Measurements from ENCODE around the gene JOSD2.
"Not testable (repeated sequence)": the region's sequence is repeated elsewhere in the genome, so short reads cannot be mapped to it uniquely, and the experiment has no call there.

Gene JOSD2

DNA sequence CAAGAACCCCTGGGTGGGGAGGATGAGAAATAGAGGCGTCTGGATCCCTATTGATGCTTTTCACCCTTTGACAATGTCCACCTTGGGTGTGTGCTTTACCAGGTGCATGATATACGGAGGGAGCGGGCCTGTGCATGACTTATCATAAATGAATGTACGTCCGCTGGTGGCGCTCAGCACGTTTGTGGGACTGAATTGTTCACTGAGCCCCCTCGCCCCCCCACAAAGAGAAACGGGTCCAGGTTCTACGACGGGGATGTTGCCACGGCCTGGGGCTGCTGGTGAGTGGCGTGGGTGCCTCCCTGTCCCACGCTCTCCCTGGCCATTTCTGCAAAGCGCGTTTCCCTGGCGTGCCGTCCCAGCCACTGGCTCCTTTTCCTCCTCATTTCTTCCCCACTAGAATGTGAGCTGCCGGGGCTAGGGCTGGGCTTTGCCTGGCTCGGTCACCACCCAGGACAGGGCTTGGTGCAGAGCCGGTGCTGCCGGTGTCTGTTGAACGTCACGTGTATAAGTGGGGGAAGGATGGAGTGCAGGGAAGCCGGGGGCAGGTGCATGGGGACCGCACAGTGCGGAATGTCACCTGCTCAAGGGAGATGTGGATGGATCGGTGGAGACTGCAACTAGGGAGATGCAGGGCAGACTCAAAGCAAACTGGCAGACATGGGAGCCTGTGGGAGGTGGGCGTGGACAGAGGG, 35.7 kb upstream of the JOSD2 start:
- DNase-seq (ENCODE audit: low spot score): no peak

DNA sequence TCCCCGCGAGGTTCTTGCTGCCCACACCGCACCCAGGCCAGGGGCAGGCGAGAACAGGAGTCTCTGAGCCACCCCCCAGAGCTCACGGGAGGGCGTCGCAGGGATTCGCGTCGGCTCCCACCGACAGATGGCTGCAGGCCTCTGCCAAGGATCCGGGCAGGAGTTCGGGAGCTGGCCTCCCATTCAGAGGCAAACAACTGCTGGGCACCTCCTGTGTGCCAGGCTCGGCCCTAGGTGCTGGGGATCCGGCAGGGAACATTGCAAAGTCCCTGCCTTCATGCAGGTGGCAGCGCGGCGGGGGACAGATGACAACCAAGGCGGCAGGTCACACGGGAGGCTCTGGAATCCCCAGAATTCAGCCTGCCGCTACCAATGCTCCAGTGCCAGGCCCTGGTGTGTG, 32.0 kb upstream of the JOSD2 start:
- no peak for DNase-seq (ENCODE audit: low spot score)

DNA sequence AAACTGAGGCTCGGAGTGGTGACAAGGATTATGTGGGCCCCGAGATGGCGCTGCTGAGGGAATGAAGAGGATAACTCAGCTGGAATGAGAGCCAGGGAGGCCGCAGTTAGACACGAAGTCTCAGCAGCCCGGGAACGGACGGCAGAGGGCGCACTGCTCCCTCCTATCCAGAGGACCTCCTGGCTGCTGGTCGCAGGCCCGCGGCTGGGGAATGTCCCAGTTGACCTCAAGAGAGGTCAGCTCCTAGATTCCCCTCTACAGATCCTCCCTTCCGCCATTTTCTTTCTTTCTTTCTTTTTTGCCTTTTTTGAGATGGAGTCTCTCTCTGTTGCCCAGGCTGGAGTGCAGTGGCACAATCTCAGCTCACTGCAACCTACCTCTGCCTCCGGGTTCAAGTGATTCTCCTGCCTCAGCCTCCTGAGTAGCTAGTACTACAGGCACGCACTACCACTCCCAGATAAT, 26.8 kb upstream of the JOSD2 start:
- peak; percentile 93 for DNase-seq (ENCODE audit: low spot score)

DNA sequence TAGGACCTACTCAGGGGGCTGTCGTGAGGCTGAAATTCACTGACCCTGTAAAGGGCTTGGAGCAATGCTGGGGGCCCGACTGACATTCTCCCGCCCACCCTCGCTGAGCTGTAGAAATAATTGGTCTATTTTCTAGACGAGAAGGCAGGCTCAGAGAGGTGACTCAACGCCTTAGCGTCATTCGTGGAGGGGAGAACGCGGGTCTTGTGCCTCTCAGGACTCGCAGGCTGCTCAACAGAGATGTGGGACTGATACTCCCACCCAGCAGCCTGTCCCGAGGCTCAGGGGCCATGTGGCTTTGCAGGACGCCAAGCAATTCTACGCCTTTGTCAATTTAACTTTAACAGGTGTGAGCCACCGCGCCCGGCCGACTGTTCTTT, 26.3 kb upstream of the JOSD2 start:
- no peak for DNase-seq (ENCODE audit: low spot score)

DNA sequence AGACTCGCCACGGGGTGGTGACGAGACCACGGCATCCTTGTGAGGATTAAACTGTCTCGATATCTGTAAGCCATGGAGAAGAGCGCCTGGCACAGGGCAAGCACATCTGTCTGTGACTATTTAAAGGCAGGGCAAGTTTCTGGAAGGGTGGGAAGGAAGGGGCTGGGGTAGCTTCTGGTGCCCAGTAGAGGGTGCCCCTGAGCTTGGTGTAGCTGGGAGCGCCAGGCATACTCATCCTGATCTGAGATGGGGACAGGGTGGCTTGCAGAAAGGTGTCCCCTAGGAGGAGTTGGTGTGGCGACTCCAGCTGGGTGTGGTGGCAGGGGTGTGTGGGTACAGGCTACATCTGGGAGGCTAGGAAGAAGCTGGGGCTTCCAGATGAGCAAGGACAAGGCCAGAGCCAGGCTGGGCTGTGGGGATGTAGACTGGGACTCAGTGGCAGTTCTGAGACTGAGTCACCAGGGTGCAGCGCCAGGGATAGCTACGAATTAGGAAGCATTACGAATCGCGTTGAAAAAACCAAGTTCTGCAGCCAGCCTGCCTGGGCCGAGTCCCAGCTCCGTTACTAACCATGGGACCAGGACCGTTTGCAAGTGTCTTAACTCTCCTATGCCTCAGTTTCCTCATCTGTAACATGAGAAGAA, 25.8 kb upstream of the JOSD2 start:
- no peak for DNase-seq (ENCODE audit: low spot score)

DNA sequence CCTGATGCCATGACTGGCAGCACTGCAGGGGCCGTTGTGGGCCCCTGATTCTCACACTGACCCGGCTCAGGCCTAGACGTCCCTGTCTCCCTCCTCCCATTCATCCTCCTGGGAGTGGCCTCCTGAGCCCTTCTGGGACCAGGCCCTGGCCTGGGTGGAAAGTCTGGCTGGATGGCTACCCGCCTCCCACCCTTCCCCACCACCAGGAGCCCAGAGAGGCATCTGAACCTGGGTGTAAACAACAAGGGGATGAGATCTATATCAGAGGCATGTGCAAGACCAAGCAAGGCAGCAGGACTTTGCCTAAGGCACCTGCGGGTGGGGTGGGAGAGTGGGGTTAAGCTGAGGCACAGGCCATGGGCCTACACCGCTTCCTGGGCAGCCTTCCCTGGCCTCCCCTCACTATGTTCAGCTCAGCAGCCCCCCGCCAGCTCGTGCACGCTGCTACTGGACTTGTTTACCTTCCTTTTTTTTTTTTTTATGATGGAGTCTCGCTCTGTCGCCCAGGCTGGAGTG, 24.7 kb upstream of the JOSD2 start:
- no peak for DNase-seq (ENCODE audit: low spot score)

DNA sequence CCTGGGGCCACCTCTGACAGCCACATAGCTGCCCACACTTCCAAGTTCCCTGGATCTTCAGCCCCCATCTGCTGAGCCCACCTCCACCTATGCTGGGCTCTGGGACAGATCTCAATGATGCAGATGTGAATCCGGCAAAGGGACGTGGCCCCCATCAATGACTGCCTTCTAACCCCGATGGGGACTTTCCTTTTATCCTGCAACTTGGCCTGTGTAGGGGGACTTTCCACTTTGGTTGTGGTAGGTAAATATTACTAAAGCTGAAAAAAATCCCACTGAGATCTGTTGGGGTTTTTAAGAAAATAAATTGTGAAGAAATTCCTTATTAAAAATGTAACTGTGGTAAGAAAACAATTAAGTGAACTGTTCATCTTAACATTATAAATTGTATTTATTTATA, 23.5 kb upstream of the JOSD2 start:
- DNase-seq (ENCODE audit: low spot score): no peak

DNA sequence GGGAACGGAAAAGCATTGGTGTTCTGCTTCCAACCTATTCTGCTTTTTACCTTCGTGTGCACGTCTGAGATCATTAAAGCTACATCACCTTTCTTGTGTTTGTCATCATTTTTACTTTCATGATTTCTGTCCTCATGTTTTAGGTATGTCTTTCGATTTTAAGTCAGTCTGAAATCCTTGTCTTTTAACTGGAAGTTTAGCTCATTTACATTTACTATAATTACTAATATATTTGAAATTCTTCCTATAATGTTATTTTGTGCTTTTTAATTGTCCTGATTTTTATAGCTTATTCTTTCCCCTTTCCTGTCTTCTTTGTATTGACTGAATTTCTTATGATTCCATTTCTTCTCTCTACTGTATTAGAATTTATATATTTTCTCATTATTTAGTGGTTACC, 22.0 kb upstream of the JOSD2 start:
- DNase-seq (ENCODE audit: low spot score): no peak

DNA sequence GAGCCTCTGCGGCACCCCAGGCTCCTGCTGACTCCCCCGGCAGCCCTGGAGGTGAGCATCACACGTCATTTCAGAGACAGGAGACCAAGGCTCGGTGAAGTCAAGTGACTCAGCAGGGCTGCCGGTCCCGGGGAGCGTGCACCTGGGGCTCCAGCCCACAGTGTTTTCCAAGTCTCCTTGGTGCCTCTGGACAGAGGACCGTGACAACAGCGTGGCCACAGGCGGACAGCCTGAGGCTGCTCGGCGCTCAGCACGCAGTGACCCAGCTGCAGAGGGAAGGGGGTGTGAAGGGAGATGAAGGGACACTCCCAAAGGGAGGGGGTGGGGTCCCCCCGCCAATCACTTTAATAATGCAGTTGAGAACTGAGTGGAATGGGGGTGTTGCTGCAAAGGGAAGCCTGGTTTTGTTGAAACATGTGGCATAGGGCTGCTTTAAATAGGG, 20.2 kb upstream of the JOSD2 start:
- DNase-seq (ENCODE audit: low spot score): no peak

DNA sequence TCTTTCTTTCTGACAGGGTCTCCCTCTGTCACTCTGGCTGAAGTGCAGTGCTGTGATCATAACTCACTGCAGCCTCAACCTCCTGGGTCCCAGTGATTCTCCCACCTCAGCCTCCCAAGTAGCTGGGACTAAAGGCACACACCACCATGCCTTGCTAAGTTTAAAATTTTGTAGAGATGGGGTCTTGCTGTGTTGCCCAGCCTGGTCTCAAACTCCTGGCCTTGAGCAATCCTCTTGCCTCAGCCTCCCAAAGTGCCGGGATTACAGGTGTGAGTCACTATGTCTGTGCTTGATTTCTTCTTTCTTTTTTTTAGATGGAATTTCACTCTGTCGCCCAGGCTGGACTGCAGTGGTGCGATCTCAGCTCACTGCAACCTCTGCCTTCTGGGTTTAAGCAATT, 17.1 kb upstream of the JOSD2 start:
- not testable (repeated sequence) for DNase-seq (ENCODE audit: low spot score)

DNA sequence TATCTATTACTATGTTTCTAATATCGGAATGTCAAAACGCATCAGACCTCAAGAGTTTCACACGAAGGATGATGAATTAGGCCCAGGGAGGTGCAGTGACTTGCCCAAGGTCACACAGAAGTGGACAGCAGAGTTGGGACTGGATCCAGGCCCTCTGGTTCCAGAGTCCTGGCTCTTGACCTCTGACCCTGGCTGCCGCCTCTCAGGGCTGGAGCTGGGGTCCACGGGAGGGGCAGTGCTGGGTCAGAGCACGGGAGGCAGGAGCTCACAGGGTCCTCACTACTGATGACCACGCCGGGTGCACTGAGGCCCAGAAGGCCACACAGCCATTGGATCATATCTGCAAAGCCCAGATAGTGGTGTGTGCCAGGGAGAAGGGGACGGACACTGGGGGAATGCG, 11.9 kb upstream of the JOSD2 start:
- DNase-seq (ENCODE audit: low spot score): no peak

DNA sequence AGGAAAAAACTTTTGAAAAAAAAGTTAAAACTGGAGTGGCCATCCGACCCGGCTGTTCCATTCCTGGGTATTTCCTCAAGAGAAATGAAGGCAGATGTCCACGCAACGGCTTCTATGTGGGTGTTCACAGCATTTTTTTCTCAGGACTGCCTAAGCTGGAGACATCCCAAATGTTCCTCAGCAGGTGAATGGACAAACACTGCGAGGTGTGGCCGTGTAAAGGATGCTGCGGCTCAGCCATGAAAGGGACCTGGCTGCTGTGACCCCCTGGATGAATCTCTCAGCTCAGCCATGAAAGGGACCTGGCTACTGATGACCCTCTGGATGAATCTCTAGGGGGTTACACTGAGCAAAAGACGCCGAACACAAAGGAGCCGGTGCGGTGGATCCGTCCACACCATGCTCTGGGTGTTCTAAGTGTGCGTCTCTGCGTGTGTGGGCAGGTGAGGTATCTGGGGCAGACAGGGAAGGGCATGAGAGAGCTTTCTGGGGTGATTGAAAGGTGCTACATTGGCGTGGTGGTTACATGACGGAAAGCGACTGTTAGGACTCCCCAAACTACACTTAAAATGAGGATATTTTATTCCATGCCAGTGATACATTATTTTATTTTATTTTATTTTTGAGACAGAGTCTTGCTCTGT, 10.0 kb upstream of the JOSD2 start:
- no peak for DNase-seq (ENCODE audit: low spot score)

DNA sequence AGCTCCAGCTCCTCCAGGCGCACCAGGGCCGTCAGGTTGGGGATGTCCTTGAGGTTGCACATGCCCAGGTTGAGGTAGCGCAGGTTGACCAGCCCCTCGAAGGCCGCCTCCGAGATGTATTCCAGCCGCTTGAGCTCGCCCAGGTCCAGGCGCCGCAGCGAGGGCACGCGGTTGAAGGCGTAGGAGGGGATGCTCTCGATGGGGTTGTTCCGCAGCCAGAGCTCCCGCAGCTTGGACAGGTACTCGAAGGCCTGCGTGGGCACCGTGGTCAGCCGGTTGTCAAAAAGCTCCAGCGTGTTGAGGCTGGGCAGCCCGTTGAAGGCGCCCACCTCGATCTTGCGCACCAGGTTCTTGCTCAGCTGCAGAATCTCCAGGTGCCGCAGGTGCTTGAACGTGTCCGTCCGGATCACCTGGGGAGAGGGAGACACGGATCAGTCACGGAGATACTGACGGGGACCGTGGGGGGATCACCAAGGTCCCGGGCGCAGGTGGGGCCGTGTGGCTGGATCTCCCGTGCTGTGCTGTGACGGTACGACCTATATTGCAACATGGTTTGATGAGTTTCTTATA, 8.1 kb upstream of the JOSD2 start:
- DNase-seq (ENCODE audit: low spot score): no peak

DNA sequence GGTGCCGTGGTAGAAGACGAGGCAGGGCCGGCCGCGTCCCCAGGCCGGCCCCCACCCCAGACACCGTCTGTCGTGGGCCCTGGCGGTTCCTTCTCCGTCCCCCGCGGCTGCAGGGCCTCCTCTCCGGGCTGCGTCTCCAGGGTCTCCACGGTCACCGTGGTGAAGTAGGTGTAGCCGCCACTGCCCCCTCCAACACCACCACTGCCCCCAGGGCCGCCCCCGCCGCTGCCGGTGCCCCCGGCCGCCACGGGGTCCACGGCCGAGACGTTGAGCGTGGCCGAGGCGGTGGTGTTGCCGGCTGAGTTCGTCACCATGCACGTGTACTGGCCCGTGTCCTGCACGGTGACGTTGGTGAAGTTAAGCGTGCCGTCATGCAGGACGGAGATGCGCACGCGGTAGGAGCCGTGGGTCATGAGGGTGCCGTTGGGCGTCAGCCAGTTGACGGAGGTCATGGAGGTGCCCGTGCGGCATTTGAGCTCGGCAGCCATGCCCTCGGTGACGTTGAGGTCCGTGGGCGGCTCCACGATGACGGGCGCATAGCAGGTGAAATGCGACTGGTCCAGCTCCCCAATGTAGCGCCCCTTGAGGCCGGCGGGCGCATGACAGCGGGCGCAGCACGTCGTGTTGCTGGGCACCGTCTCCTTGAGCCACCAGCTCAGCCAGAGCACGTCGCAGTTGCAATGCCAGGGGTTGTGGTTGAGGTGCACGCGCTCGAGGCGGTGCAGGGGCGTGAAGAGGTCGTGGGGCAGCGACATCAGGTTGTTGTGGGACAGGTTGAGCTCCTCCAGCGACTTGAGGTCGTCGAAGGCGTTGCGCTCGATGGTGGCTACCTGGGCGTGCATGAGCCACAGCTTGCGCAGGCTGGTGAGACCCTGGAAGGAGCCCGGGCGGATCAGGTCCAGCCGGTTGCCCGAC, 7.4 kb upstream of the JOSD2 start:
- no peak for DNase-seq (ENCODE audit: low spot score)

DNA sequence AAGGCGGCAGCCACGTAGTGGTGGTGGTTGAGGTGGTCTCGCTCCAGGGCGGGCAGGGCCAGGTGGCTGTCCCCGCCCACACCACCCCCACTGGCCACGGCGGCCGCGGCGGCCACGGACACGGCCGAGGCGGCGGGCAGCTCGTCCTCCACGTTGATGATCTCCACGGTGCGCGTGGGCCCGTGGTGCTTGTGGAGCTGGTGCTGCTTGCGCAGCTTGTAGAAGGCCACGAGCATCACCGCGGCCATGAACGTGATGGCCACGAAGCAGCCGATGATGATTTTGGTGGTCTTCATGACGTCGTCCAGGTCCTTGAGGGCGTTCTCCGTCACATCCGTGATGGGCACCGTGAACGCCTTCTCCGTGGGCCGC, 6.7 kb upstream of the JOSD2 start:
- no peak for DNase-seq (ENCODE audit: low spot score)

DNA sequence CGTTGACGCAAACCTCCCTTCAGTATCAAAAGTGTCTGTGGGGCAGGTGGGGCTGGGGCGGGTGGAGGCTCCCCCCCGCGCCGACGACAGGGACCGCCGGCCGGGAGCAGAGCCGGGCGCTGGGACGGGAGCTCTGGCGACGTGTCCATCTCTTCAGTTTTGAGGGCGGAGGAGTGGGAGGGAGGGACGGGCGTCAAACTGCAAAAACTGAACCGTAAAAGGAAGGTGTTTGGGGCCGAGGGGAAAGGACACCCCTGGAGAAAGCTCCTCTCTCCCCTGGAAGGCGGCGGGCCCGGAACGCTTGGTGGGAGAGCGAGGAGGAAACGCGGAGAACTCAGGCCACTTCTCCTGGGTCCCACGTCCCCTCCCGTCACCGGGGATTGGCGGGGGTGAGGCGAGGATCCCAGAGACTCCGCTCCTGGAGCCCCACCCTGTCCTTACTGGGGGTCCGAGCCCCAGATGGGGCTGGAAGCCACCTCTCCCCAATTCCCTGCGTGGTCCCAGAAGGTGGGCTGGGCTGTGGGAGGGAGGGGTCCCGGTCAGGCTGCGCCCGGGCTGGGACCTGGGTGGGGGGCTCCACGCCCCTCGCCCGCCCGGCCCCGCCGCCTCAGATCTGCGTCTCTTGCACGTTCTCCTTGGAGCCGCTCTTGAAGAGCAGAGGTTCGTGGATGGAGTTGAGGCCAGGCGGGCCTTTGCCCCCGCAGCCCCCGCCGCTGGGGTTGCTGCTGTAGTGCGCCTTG, 6.1 kb upstream of the JOSD2 start:
- no peak for DNase-seq (ENCODE audit: low spot score)

DNA sequence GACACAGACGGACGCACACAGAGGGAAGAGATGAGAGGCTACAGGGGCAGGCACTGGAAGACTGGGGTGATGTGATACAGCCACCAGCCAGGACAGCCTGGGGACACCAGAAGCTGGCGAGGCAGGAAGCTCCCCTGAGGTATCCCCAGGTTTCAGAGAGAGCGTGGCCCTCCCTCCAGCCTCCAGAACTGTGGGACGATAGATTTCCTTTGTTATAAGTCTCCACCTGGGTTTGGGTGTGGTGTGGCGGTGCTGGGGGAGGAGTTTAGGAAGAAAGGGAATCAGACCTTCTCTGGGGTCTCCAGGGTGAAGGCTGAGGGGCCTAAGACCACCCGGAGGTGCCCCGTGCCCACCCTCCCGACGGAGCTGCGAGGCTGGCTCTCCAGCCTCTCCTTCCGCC, 5.5 kb upstream of the JOSD2 start:
- DNase-seq (ENCODE audit: low spot score): no peak

DNA sequence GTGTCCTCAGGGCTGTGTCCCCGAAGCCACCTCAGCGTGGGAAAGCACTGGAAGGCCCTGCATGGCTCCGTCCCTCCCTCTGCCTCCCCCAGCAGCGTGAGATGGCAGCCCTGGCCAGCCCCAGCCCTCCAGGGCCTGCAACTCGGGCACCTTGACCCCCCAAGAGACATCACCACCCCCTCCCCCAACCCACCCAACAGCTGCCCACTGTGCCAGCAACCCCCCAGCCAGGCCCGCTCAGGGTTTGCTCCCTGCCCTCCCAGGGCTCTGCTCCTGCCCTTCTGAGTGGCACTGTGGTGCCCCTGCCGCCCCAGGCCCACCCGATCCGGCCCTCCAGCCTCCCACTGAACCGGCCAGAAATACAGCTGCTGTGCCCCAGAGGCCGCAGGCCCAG, 4.2 kb upstream of the JOSD2 start:
- no peak for DNase-seq (ENCODE audit: low spot score)

DNA sequence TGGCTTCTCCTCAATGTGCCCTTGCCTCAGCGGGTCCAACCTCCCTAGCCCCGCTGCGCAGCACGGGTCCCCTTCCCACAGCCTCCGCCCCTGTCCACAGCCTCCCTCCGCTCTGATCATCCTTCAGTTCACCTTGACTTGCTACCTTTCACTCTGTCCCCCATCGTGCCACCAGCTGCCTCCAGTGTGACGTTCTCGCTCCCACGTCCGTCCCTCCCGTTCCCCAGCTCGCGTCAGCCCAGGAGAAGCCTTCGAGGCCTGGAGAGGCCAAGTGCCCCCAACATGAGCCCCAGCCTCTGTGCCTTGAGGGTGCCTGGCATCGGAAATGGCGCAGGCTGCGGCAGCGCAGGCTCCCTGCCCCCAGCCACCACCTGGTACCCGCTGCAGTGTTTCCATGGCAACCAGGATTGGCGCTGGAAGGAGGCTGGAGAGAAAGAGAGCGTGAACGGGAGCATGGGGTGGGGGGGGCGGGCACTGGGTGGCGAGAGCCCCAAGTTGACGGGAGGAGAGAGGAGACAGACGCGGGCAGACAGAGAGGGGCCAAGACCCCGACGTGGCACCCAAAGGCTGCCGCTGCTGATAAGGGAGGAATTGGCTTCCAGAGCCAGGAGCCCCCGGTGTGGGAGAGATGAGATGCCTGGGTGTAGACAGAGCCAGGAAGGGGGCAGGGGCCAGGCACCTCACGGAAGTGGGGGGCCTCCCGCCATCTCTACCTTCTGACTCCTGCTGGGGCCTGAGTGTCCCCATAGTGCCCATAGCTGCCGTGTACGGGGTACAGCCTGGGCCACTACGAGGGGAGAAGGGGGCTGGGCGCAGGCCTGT, 3.6 kb upstream of the JOSD2 start:
- no peak for DNase-seq (ENCODE audit: low spot score)

DNA sequence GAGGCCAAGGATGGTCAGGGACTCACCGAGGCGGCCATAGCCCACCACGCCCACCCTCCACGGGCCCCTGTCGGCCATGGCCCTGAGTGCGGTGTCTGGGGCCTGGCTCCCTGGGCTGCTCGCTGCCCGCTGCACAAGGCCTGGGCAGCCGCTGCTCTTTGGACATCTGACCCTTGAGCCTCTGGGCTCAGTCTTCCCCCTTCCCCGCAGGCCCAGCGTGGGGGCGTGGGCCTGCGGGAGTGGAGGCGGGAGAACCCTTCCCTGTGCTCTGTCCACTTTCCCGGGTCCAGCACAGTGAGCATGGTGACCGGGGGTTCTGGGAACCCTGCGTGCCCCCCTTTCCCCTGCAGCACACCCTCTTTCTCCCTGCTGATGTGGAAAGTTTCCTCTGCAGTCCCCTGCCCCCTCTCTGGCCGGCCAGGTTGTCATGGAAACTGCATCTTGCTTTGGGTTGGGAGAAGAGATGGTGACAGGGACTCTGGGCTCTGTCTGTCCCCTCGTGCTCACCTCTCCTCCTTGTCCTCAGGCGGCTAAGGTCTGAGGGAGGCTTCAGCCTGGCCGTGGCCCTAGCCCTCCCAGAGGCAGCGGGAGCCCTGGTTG, 2.9 kb upstream of the JOSD2 start, which contains the start of gene ASPDH:
TSS of gene ASPDH (minus strand) at position 168 of the 600 bp plus-strand sequence. CDS start at position 78, 90 bp downstream.
- no peak for DNase-seq (ENCODE audit: low spot score)

Data from hepatic stellate cell (primary cell).